GM21423 (cell line): ENCODE data around the gene KIF12.
"Not testable (repeated sequence)": the region's sequence is repeated elsewhere in the genome, so short reads cannot be mapped to it uniquely, and the experiment has no call there.

Experiments
- ATAC-seq: cut with Tn5 transposase; IDR thresholded peaks from one replicate; pipeline ENCODE4 v1.9.1; 2021; ENCODE audit warnings: mild to moderate bottlenecking, moderate library complexity; ENCODE audit not compliant: unreplicated experiment

Gene KIF12

GRCh38 chr9:114086009-114086408, 13.1 kb downstream of the KIF12 start:
- ATAC-seq: no peak

GRCh38 chr9:114085387-114085789, 13.7 kb downstream of the KIF12 start:
- ATAC-seq: no peak

- no peak for ATAC-seq
Measured at GRCh38 chr9:114084282-114085073, 14.6 kb downstream of the KIF12 start.

- ATAC-seq: no peak
Measured at GRCh38 chr9:114083666-114084065, 15.4 kb downstream of the KIF12 start.

GRCh38 chr9:114082763-114083412, 16.2 kb downstream of the KIF12 start:
- not testable (repeated sequence) for ATAC-seq

- ATAC-seq: peak; percentile 75
Measured at GRCh38 chr9:114082017-114082762, 16.9 kb downstream of the KIF12 start.

- ATAC-seq: no peak
Measured at GRCh38 chr9:114081441-114082016, 17.6 kb downstream of the KIF12 start.

- no peak for ATAC-seq
Measured at GRCh38 chr9:114080773-114081440, 18.2 kb downstream of the KIF12 start.

- ATAC-seq: no peak
Measured at GRCh38 chr9:114080195-114080772, 18.8 kb downstream of the KIF12 start.

- no peak for ATAC-seq
Measured at GRCh38 chr9:114078781-114079156, 20.3 kb downstream of the KIF12 start.

GRCh38 chr9:114078021-114078780, 20.9 kb downstream of the KIF12 start, which contains the start of gene AMBP:
TSS of gene AMBP (minus strand) at chr9:114078300. CDS start at chr9:114078209, 91 bp downstream.
- ATAC-seq: no peak

GRCh38 chr9:114077162-114077837, 21.8 kb downstream of the KIF12 start:
- ATAC-seq: no peak

GRCh38 chr9:114076237-114077161, 22.6 kb downstream of the KIF12 start:
- no peak for ATAC-seq

GRCh38 chr9:114075602-114076001, 23.5 kb downstream of the KIF12 start:
- ATAC-seq: no peak

GRCh38 chr9:114072184-114073140, 26.6 kb downstream of the KIF12 start:
- ATAC-seq: no peak

- ATAC-seq: no peak
Measured at GRCh38 chr9:114071197-114071795, 27.8 kb downstream of the KIF12 start.
